Activated T-helper 17 cell treated with anti-CD3 and anti-CD28 coated beads, Interleukin-2, amount 50 U/mL, for 72 hours (primary cell): ENCODE data around the gene TPCN2. TPM values are rescaled to one million over a fixed set of nuclear protein-coding genes. Genes with fewer than 3 reads are reported as not detected.
A peak's percentile ranks its signal among the peaks of the same experiment; 100 is the strongest.
"Not testable (repeated sequence)": the region's sequence is repeated elsewhere in the genome, so short reads cannot be mapped to it uniquely, and the experiment has no call there.

ENCODE experiments used
- ATAC-seq: fragments of 150-1000 bp; cut with Tn5 transposase; replicated peaks from 2 replicates; pipeline ENCODE4 v1.10.0; 2021; ENCODE audit warnings: mild to moderate bottlenecking, moderate library complexity
- H3K27ac Mint-ChIP-seq: one replicate; pipeline ENCODE4 v1.8.0; 2022; ENCODE audit warnings: mixed read lengths
- H3K27me3 Mint-ChIP-seq: one replicate; pipeline ENCODE4 v1.8.0; 2022; ENCODE audit warnings: mixed read lengths
- H3K36me3 Mint-ChIP-seq: one replicate; pipeline ENCODE4 v1.8.0; 2022; ENCODE audit warnings: low read depth, mild to moderate bottlenecking, mixed read lengths
- H3K4me1 Mint-ChIP-seq: one replicate; pipeline ENCODE4 v1.8.0; 2022; ENCODE audit warnings: mixed read lengths
- H3K4me3 Mint-ChIP-seq: one replicate; pipeline ENCODE4 v1.8.0; 2022; ENCODE audit warnings: mild to moderate bottlenecking, mixed read lengths
- H3K9me3 Mint-ChIP-seq: one replicate; pipeline ENCODE4 v1.8.0; 2022; ENCODE audit warnings: mixed read lengths
- total RNA-seq, 2 donors: library from RNA; stranded (reverse); gene quantifications; one replicate each; pipeline ENCODE4 v1.2.3, GENCODE V29; 2022

The TPCN2 gene
- total RNA-seq, 2 donors from 2014 or later, result 12.8 to 15.9 TPM

- ATAC-seq, H3K27ac Mint-ChIP-seq, H3K36me3 Mint-ChIP-seq, H3K9me3 Mint-ChIP-seq, H3K4me3 Mint-ChIP-seq, H3K27me3 Mint-ChIP-seq: not testable (repeated sequence)
- H3K4me1 Mint-ChIP-seq, result peaks cover 17% of the 10 kb centered on the region
These were observed 91.4 kb downstream of the TPCN2 start for GRCh38 chr11:69140161-69140560.

GRCh38 chr11:69140635-69141034 is 91.9 kb downstream of the TPCN2 start:
- peaks cover 17% of the 10 kb centered on the region for H3K4me1 Mint-ChIP-seq
- no peak overlapping the region for H3K27ac Mint-ChIP-seq
- H3K4me3 Mint-ChIP-seq, result no peak overlapping the region
- no peak for ATAC-seq
- no peaks in the 10 kb centered on the region for H3K36me3 Mint-ChIP-seq
- peaks cover 6% of the 10 kb centered on the region for H3K9me3 Mint-ChIP-seq
- no peaks in the 10 kb centered on the region for H3K27me3 Mint-ChIP-seq

GRCh38 chr11:69141742-69142141 is 93.0 kb downstream of the TPCN2 start:
- peaks cover 4% of the 10 kb centered on the region for H3K27me3 Mint-ChIP-seq
- H3K27ac Mint-ChIP-seq, result no peak overlapping the region
- no peak for ATAC-seq
- peaks cover 11% of the 10 kb centered on the region for H3K4me1 Mint-ChIP-seq
- no peak overlapping the region for H3K4me3 Mint-ChIP-seq
- peaks cover 12% of the 10 kb centered on the region for H3K9me3 Mint-ChIP-seq
- no peaks in the 10 kb centered on the region for H3K36me3 Mint-ChIP-seq

GRCh38 chr11:69142895-69143294 is 94.2 kb downstream of the TPCN2 start:
- Mint-ChIP-seq H3K4me1 (peaks cover 11% of the 10 kb centered on the region), H3K4me3 (no peak overlapping the region), H3K27me3 (peaks cover 4% of the 10 kb centered on the region), H3K36me3 (no peaks in the 10 kb centered on the region), H3K27ac (no peak overlapping the region), H3K9me3 (peaks cover 12% of the 10 kb centered on the region)
- no peak for ATAC-seq

GRCh38 chr11:69144316-69145049 is 95.8 kb downstream of the TPCN2 start:
- Mint-ChIP-seq H3K9me3 (peaks cover 15% of the 10 kb centered on the region), H3K27me3 (peaks cover 7% of the 10 kb centered on the region), H3K36me3 (no peaks in the 10 kb centered on the region), H3K27ac (peak overlapping the region; percentile 85), H3K4me3 (peak overlapping the region; percentile 48), H3K4me1 (peaks cover 11% of the 10 kb centered on the region)
- ATAC-seq, result peak; percentile 91

- Mint-ChIP-seq H3K27ac (peak overlapping the region; percentile 85), H3K9me3 (peaks cover 16% of the 10 kb centered on the region), H3K27me3 (peaks cover 7% of the 10 kb centered on the region), H3K4me1 (peaks cover 11% of the 10 kb centered on the region), H3K4me3 (peak overlapping the region; percentile 48), H3K36me3 (no peaks in the 10 kb centered on the region)
- ATAC-seq, result no peak
These were observed 96.3 kb downstream of the TPCN2 start for GRCh38 chr11:69145050-69145380.

- Mint-ChIP-seq H3K27me3 (peaks cover 7% of the 10 kb centered on the region), H3K4me3 (no peak overlapping the region), H3K4me1 (peaks cover 11% of the 10 kb centered on the region), H3K9me3 (peaks cover 19% of the 10 kb centered on the region), H3K36me3 (no peaks in the 10 kb centered on the region), H3K27ac (no peak overlapping the region)
- ATAC-seq, result no peak
These were observed 99.6 kb downstream of the TPCN2 start for GRCh38 chr11:69148377-69148762.

GRCh38 chr11:69148806-69149205 is 100.1 kb downstream of the TPCN2 start:
- Mint-ChIP-seq H3K27ac (no peak overlapping the region), H3K27me3 (peaks cover 7% of the 10 kb centered on the region), H3K9me3 (peaks cover 19% of the 10 kb centered on the region), H3K36me3 (no peaks in the 10 kb centered on the region), H3K4me3 (no peak overlapping the region), H3K4me1 (peaks cover 11% of the 10 kb centered on the region)
- no peak for ATAC-seq

- H3K36me3 Mint-ChIP-seq, H3K4me1 Mint-ChIP-seq, H3K27ac Mint-ChIP-seq, H3K27me3 Mint-ChIP-seq, H3K4me3 Mint-ChIP-seq, ATAC-seq: not testable (repeated sequence)
- H3K9me3 Mint-ChIP-seq, result peaks cover 17% of the 10 kb centered on the region
These were observed 100.8 kb downstream of the TPCN2 start for GRCh38 chr11:69149338-69150045.

GRCh38 chr11:69150175-69150574 is 101.4 kb downstream of the TPCN2 start:
- Mint-ChIP-seq H3K27ac (no peak overlapping the region), H3K9me3 (peaks cover 12% of the 10 kb centered on the region), H3K27me3 (peaks cover 7% of the 10 kb centered on the region), H3K4me3 (no peak overlapping the region), H3K4me1 (no peaks in the 10 kb centered on the region), H3K36me3 (no peaks in the 10 kb centered on the region)
- ATAC-seq, result no peak

GRCh38 chr11:69151836-69152235 is 103.1 kb downstream of the TPCN2 start:
- H3K4me1 Mint-ChIP-seq, result peaks cover 5% of the 10 kb centered on the region
- H3K27ac Mint-ChIP-seq, result no peak overlapping the region
- no peaks in the 10 kb centered on the region for H3K36me3 Mint-ChIP-seq
- ATAC-seq, result no peak
- H3K9me3 Mint-ChIP-seq, result peaks cover 7% of the 10 kb centered on the region
- peaks cover 7% of the 10 kb centered on the region for H3K27me3 Mint-ChIP-seq
- no peak overlapping the region for H3K4me3 Mint-ChIP-seq

GRCh38 chr11:69152733-69153421 is 104.1 kb downstream of the TPCN2 start:
- Mint-ChIP-seq H3K4me1 (peaks cover 5% of the 10 kb centered on the region), H3K36me3 (no peaks in the 10 kb centered on the region), H3K4me3 (no peak overlapping the region), H3K27me3 (peaks cover 7% of the 10 kb centered on the region), H3K27ac (no peak overlapping the region), H3K9me3 (peaks cover 7% of the 10 kb centered on the region)
- no peak for ATAC-seq

- peak; percentile 38 for ATAC-seq
- Mint-ChIP-seq H3K4me1 (peaks cover 5% of the 10 kb centered on the region), H3K27ac (no peak overlapping the region), H3K9me3 (peaks cover 7% of the 10 kb centered on the region), H3K27me3 (peaks cover 7% of the 10 kb centered on the region), H3K36me3 (no peaks in the 10 kb centered on the region), H3K4me3 (no peak overlapping the region)
These were observed 104.9 kb downstream of the TPCN2 start for GRCh38 chr11:69153661-69154060.

GRCh38 chr11:69154211-69154913 is 105.6 kb downstream of the TPCN2 start:
- H3K4me3 Mint-ChIP-seq, result no peak overlapping the region
- no peak overlapping the region for H3K27ac Mint-ChIP-seq
- ATAC-seq, result no peak

More at GRCh38 chr11:69154211-69154913, 105.6 kb downstream of the TPCN2 start:
- Mint-ChIP-seq H3K9me3 (peaks cover 4% of the 10 kb centered on the region), H3K27me3 (peaks cover 4% of the 10 kb centered on the region), H3K4me1 (peaks cover 5% of the 10 kb centered on the region), H3K36me3 (no peaks in the 10 kb centered on the region)
